PFSK-1 (cell line): ENCODE measurements around the gene CDH6.

Experiments
- FOXP2 ChIP-seq: optimal IDR thresholded peaks from 2 replicates; pipeline ENCODE3; 2011; ENCODE audit warnings: borderline replicate concordance, control low read depth, inconsistent platforms; ENCODE audit not compliant: insufficient read depth; ENCODE audit errors: extremely low read length, extremely low read depth
- POLR2AphosphoS5 ChIP-seq: IDR thresholded peaks from 2 replicates; pipeline ENCODE4 v1.6.1; 2012; ENCODE audit warnings: low read depth, mild to moderate bottlenecking, control low read depth, low read length, moderate library complexity

DNA sequence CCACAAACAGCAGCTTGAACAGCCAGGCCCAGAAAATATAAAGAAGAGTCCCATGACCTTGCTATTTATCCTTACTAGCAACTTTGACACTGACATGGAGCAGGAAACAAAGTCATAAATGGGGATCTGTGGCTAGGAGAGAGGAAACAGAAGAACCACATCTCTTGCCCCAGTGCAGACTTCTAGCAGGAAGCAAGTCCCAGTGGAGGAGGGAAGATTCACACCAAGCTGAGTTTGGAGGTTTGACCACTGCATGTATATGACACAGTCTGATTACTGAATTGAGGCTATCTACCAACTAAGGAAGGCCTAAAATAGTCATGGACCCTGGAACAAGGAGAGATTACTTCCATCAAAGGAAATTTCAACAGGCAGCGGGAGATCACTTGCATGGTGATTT, 51.4 kb downstream of the CDH6 start:
- no peak for TF ChIP-seq POLR2AphosphoS5
- no peak for TF ChIP-seq FOXP2
